Measurements from ENCODE around the gene LEKR1.
"Not testable (repeated sequence)": the region's sequence is repeated elsewhere in the genome, so short reads cannot be mapped to it uniquely, and the experiment has no call there.

Gene LEKR1

DNA sequence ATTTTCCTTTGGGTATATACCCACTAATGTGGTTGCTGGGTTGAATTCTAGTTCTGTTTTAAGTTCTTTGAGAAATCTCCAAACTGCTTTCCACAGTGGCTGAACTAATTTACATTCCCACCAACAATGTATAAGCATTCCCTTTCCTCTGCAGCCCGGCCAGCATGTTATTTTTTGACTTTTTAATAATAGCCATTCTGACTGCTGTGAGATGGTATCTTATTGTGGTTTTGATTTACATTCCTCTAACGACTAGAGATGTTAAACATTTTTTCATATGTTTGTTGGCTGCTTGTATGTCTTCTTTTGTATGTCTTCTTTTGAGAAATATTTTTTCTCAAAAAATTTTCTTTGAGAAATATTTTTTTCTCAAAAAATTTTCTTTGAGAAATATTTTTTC lies 84.7 kb downstream of the LEKR1 start:
- DNase-seq, result not testable (repeated sequence)

DNA sequence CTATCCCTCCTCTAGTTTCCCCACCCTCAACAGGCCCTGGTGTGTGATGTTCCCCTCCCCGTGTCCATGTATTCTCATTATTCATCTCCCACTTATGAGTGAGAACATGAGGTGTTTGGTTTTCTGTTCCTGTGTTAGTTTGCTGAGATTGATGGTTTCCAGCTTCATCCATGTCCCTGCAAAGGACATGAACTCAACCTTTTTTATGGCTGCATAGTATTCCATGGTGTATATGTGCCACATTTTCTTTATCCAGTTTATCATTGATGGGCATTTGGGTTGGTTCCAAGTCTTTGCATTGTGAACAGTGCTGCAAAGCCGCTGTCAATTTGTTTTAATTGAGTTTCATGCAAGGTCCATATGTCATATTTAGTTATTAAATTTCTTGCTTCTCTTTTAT lies 88.1 kb downstream of the LEKR1 start:
- not testable (repeated sequence) for DNase-seq

DNA sequence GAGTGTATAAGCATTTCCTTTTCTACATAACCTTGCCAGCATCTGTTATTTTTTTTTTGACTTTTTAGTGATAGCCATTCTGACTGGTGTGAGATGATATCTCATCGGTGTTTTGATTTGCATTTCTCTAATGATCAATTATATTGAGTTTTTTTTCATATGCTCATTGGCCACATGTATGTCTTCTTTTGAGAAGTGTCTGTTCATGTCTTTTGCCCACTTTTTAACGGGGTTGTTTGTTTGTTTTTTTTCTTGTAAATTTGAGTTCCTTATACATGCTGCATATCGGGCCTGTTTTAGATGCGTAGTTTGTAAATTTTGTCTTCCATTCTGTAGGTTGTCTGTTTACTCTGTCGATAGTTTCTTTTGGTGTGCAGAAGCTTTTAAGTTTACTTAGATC lies 89.2 kb downstream of the LEKR1 start:
- DNase-seq, result no peak

DNA sequence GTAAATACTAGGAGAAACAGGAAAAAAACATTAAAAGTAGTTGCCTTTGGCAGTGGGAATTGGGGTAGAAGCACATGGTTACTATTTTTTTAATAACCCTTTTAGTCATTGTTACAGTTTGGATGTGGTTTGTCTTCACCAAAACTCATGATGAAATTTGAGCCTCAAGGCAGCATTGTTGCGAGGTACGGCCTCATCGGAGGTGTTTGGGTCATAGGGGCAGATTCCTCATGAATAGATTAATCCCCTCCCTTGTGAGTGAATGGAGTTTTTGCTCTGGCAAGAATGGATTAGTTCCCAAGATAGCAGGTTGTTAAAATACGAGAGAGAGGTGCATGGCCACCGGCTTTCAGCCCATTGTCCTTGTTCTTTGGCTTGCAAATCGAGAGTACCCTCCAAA lies 92.6 kb downstream of the LEKR1 start:
- no peak for DNase-seq

DNA sequence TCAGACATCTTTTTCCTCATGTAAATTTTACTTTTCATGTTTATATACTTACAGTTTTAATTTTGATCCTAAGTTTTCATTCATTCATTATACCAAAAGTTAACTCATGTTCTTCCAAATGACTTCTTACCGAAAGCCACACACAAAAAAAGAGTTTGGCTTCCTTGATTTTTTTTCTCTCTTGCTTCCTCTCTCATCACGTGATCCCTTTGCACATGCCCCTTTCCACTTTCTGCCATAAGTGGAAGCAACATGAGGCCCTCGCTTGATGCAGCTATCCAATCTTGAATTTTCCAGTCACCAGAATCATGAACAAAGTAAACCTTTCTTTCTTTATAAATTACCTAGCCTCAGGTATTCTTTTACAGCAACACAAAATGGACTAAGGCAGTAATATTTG lies 93.7 kb downstream of the LEKR1 start:
- DNase-seq, result no peak

DNA sequence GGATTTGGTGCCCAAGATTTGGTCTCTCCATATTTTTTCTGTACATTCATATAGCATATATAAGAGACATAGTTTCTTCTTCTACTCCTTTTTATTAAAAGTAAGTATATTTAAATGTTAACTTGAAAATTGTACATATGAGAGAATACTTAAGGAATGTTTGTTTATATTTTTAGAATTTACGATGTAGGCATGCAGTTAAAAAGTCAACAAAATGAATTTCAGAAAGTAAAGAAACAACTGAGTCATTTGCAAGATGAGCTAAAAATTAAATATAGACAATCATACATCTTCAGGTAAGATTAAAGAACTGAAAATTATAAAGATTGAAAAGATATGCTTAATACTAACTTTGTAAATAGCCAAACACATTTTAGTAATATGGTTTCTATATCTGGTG lies 94.2 kb downstream of the LEKR1 start:
- DNase-seq, result no peak

DNA sequence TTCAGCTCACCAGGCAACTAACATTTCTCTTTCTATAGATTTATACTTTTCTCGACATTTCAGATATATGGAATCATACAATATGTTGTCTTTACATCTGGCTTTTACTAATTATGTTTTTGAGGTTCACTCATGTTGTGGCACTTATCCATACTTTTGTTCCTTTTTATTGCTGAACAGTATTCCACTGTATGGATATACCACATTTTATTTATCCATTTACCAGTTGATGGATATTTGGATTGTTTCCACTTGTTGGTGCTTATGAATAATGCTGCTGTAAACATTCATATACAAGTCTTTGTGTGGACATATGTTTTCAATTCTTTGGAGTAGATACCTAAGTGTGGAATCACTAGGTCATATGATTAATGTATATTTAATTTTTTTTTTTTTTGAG lies 97.2 kb downstream of the LEKR1 start:
- no peak for DNase-seq

DNA sequence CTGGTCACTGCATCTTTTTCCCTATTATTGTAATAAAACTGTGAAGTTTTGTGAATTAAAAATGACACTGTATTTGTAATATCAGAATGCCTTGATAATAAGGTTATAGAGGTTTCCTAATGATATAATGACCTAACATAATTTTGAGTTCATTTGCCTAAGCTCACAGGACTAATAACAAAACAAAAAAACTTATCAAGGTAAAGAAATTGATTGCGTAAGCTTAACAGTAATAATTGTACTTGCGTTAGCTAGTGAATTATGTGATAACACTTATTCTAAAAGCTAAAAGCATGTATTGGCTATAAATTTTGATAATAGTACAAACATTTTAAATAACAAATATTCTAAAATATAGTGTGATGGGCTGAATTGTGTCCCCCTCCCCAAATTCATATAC lies 112.6 kb downstream of the LEKR1 start:
- DNase-seq, result no peak

DNA sequence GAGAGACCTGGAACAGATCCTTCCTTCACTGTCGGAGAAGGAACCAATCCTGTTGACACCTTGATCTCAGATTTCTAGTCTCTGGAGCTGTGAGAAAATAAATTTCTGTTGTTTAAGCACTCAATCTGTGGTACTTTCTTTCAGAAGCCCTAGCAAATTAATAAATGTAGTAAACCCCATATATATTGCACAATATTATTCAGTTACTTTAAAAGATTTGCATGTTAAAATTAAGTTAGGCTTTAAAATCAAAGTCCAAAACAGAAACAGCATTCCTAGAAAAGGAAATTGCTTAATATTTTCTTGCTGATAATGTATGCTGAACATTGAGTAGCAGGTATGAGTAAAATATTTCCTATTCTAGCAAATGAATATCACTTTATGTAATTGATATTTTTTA lies 113.2 kb downstream of the LEKR1 start:
- no peak for DNase-seq

DNA sequence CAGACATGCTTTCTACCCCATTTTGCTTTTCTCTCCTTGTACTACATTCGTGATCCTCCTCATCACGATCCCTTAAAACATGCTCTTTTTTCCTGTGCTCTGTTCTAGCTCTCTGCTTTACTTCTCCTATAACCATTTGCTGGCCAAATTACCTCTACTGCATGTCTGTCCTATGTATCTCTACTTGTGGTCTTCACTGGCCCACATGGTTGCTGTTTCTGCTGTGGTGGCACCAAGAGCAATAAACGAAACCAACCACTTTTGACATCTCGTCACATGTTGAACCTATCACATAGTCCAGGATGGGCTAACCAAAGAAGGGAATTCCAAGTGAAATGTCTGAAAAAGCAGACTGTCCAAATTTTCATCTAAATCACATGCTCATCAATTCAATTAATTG lies 115.2 kb downstream of the LEKR1 start:
- no peak for DNase-seq

DNA sequence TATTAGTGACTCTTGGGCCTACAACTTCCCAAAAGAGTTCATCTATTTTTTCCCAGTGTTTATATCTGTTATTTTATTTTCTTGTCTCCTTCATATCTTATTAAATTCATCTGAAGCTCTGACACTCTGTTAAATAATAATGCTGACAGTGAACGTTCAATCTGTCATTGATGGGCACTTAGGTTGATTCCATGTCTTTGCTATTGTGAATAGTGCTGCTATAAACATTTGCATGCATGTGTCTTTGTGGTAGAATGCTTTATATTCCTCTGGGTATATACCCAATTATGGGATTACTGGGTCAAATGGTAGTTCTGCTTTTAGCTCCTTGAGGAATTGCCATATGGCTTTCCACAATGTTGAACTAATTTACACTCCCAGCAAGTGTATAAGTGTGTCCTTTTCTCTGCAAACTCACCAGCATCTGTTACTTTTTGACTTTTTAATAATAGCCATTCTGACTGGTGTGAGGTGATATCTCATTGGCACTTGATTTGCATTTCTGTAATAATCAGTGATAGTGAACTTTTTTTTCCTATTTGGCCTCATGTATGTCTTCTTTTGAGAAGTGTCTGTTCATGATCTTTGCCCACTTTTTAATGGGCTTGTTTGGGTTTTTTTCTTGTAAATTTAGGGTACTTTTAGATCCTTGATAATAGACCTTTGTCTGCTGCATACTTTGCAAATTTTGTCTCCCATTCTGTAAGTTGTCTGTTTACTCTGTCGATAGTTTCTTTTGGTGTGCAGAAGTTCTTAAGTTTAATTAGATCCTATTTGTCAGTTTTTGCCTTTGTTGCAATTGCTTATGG lies 122.5 kb downstream of the LEKR1 start:
- DNase-seq, result no peak

DNA sequence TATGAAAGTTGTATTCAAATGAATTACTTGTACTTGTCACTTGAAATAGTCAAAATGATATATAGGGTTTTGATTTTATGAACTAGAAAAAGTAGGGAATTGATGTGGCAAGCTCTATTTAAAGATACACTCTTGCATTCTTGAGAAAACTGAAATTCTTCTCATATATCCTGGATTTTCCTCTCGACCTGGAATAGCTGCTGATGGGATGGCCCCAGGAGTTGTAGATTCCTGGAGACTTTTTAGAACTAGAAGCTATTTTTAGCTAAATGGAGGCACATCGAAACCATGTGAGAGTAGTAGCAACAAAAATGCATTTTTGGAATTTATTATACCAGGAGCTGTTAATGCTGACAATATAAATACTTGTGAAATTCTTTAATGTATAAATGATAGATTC lies 125.9 kb downstream of the LEKR1 start:
- no peak for DNase-seq

DNA sequence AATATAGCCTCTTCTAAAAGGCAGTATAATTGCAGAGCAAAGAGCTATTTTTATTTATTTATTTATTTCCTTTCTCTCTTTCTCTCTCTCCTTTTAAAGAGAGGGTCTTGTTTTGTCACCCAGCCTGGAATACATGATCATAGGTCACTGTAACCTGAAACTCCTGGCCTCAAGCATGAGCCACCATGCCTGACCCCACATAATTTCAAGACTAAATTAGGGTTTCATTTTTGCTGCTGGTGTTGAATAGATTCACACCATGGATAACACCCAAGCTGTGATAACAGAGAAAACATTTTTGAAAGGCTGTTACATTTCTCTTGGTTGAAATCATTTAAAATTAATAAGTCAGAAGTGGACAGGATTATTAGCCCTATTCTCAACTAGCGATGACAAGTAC lies 131.6 kb downstream of the LEKR1 start:
- no peak for DNase-seq

DNA sequence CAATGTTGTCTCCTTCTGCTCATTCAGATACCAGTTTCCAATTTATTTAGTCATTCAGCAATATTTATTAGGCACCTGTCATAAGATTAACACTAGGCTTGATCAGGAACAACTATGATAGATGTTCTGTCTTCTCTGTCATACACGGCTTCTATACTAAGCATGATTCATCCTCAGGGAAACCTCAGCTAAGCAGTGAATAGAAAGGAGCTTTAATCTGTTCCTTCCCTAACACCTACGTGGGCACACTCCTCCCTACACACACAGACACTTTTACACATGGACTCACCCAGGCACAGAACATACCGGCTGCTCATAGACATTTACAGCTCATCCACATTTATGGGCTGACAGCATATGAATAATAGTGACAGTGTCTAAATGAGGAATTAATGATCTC lies 136.9 kb downstream of the LEKR1 start:
- DNase-seq, result no peak

DNA sequence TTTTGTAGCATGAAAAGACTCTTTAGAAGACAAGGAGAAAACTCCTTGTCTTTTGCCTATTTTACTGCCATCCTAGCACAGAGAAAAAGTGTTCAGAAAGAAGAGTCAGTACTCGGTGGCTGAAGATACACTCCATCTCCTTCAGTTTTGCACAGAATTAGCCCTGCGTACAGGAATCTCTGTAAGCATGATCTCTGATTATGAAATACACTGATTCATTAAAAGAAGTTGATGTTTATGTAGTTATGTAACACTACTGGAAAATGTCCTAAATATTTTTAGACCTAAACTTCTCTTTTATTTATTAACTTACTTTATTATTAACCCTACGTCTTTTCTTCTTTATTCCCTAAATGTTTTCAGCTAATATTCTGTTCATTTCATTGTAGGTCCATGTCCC lies 138.4 kb downstream of the LEKR1 start:
- DNase-seq, result no peak

DNA sequence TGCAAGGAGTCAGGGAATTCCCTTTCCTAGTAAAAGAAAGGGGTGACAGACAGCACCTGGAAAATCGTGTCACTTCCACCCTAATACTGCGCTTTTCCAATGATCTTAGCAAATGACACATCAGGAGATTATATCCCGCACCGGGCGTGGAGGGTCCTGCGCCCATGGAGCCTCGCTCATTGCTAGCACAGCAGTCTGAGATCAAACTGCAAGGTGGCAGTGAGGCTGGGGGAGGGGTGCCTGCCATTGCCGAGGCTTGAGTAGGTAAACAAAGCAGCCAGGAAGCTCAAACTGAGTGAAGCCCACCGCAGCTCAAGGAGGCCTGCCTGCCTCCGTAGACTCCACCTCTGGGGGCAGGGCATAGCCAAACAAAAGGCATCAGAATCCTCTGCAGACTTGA lies 140.2 kb downstream of the LEKR1 start:
- not testable (repeated sequence) for DNase-seq

DNA sequence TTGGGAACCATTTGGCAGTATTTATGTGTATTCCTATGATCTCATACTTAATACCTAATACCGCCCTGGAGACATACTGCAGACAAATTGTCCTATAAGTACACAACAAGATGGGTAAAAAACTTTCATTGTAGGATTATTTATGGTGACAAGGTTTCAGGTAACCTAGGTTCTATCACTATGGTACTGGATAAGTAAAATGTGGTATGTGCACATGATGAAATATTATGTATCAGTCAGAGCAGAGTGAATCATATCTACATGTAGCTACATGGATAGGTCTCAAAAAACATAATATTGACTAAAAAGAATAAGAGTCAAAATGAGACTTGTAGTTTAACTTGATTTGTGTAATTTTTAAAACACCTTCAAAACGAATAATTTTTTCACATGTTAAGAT lies 147.8 kb downstream of the LEKR1 start:
- no peak for DNase-seq

DNA sequence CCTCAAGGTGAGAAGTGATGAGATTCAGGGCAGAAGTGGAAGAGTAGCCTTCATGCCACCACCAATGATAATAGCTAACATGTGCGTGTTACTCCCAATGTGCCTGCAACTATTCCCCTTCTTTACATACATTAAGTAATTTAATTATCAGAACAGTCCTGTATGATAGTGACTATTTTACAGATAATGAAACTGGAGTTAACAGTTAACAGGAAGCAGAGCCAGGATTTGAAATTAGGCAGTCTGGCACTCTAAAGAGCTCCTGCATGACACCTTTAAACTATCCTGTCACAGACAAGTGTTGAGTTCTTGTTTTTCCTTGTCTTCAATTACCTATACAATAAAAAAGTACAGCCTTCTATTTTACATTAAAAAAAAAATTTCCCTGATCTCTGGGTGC lies 148.8 kb downstream of the LEKR1 start:
- DNase-seq, result no peak

DNA sequence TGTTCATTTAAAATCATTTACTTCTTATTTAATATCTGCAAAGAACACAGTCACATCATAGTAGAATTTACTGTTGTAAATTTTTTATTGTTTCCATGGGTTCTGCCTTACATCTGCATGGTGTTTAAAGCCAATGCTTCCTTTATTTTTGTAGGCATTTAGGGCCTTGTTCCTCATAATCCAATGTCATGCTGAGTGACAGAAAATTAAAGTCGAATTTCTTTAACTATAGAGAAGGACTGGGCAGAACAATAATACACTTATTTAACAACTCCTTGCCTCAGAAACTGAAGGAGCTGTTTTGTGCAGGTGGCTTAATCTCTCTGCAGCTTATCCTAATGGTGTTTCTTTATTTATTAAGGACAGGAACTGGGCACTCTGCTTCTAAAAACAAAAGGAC lies 149.6 kb downstream of the LEKR1 start:
- no peak for DNase-seq

DNA sequence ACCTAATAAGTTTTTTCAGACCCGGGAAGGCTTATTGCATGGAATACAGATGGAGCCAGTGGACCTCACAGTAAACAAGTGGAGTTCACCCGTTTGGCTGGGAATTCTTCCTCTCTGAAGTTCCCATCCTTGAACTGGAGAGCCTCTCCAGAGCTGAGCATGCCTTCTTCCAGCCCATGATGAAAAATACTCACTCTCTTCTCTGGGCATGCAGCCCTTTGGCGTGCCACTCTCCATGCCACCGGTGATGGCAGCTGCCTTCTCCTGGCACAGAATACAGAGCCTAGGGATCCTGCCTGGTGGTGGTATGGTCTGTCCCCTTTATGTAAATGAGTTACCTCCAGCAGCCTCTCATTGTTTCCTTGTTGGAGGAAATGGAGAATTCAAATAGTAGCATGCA lies 150.8 kb downstream of the LEKR1 start:
- no peak for DNase-seq

DNA sequence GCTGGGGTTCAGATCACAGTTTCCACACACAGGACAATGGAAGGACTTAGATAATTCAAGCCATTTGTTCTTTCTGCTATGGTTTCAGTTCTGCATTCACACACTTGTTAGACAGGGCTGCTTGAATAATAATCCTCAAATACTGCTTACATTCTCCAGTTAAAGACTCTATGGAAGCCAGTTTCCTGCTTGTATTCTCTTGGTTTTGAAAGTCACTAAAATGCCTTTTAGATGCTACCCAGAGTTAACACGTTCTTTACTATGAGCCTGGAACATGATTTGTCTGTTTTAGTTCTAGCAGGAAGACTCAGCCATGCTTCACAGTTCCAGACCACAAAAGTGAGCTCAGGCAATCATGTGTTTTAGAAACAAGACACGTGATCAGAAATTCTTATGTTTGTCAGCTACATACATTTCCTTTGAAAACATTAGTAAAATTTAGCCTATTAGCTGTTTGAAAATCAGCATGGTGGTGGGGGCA lies 152.4 kb downstream of the LEKR1 start:
- no peak for DNase-seq

DNA sequence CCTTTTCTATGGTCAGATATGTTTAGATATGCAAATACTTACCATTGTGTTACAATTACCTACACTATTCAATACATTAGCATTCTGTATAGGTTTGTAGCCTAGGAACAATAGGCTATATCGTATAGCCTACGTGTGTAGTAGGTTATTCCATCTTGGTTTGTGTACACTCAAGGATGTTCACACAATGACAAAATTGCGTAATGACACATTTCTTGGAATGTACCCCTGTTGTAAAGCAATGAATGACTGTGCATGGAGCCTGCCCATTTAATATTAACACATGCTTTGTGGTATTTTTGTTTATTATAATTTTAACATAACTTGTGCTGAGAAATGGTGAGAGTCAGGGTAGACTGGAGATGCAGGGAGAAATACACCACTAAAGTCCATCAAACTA lies 154.9 kb downstream of the LEKR1 start:
- DNase-seq, result no peak

DNA sequence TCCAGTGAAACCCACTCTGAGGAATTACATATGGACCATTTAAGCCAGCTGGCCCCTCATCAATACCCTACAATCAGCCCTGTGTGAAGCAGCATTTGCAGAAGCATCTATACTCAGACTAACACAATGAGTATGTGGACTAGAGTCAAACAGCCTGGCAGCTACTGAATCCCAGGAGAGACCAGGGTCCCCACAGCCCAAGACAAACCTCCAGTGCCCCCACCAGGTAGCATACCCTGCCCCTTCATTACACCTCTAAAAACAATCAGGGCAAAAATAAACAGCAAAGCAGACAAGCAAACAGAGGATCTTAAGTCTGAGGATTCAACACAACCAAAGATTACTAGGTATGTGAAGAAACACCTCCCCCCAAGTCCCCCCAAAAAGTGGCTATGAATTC lies 157.4 kb downstream of the LEKR1 start:
- DNase-seq, result no peak

DNA sequence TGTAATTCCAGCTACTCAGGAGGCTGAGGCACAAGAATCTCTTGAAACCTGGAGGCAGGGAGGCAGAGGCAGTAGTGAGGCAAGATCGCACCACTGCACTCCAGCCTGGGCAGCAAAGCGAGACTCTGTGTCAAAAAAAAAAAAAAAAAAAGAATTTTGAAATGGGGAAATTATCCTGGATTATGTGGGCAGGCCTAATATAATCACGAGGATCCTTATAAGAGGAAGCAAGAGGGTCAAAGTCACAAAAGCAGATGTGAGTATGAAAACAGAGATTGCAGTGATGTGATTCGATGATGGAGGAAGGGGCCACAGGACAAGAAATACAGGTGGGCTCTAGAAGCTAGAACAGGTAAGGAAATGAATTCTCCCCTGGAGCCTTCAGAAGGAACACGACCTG lies 159.6 kb downstream of the LEKR1 start:
- DNase-seq, result no peak

DNA sequence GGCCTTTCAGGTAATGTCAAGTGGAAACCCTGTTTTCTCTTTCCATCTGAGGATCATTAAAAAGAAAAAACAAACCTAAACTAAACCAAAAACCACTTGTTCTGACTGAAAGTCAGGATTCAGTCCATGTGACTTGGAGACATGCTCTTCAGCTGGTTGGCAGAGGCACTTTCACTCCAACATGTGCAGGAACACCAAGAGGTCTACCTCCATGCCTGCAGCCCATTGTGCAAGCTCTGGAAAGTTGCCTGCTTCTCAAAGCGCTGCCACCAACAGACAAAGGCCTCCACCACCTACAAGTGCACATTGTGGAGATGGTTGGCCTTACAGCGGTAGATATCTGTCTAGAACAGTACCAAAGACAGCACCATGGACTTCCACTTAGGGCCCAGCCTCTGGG lies 161.8 kb downstream of the LEKR1 start:
- DNase-seq, result no peak
